Effector CD8-positive, alpha-beta T cell (primary cell): ENCODE measurements around the gene OGFRL1.

Experiments used
- DNase-seq: peaks from one replicate; lab custom pipeline; 2025; lab: John Stamatoyannopoulos, UW

The OGFRL1 gene

GRCh38 chr6:71284785-71285184, 3.8 kb upstream of the OGFRL1 start:
- DNase-seq = no peak

DNA sequence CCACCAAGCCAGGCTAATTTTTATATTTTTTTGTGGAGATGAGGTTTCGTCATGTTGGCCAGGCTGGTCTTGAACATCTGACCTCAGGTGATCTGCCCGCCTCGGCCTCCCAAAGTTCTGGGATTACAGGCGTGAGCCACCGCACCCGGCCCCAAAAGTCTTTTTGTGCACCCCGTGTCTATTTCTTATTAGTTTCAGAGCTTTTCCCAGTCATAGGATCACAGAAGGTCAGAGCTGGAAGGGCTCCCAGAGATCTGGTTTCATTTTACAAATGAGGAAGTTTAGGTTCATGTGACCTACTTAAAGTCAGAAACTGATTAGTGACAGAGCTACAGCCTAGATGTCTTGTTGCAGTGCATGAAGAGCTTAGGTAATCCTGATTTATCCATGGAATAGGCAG, 1.6 kb upstream of the OGFRL1 start:
- no peak for DNase-seq

GRCh38 chr6:71287926-71288227, 734 bp upstream of the OGFRL1 start:
- DNase-seq = no peak

DNA sequence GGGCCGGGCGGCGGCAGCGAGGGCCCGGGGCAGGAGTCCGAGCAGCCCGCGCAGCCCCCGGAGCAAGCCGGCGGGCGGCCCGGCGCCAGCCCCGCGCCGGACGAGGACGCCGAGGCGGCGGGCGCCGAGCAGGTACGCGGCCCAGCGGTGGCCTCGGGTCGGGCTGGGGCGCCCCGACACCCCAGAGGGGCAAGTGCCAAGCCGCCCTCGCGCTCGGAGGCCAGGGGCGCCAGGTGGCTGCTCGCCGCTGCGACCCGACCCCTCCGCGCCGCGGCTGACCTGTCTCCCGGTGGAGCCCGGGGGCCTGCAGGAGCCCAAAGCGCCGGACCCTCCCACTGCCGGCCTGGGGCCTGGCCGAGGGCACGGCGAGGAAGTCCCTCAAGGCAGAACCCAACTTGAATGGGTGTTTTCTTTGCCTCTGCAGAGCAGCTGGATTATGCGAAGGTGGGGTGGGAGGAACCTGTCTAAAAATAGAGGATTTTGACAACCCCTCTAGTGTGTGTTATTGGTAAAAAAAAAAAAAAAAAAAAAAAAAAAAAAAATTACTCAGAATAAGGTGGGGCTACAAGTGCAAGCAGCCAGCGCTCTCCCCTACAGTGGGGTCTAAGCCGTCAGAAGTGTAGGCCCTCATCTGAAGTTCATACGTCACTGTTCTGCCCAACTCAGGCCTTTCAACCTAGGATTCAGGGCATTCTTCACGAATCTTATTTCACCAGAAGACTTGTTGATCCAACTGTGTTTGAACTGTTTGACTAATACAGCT, 609 bp downstream of the OGFRL1 start:
- no peak for DNase-seq

- no peak for DNase-seq
These were observed 1.2 kb downstream of the OGFRL1 start for GRCh38 chr6:71289802-71290175.

GRCh38 chr6:71290611-71291010, 2.0 kb downstream of the OGFRL1 start:
- DNase-seq = no peak

DNA sequence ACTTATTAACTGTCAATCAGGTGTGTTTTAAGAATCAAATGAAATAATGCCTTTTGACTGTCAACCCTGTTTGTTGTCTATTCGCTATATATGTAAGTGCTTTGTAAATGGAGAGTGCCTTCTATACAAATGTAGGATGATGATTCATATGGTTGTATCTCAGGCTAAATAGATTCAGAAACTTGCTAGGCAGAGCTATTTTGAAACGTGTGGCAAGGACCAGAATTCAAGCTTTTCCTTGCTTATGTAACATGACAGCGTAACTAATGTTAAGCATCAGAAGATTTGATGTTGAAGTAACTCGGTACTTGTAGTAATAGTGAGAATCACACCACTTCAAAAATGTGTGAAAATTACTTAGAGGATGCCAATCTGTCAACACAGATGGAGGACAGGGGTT, 3.4 kb downstream of the OGFRL1 start:
- DNase-seq = no peak

DNA sequence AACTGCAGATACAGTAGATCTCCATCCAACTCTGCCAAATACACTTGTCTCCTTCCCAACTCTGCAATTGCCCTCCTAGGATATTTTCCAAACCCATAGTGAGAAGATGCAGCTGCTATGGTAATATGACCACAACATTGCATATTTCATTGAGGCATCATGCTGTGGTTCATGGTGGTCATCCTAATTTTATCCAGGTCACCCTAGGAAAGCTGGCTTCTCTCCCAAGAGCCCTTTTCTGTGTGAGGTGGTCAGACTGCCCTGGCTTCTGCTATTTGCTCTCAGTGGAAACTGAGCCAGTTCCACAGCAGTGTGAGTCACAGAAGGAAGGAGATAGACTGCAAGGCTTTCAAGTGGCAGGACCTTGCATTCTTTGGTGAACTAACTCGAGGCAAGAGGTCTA, 5.5 kb downstream of the OGFRL1 start:
- no peak for DNase-seq

DNA sequence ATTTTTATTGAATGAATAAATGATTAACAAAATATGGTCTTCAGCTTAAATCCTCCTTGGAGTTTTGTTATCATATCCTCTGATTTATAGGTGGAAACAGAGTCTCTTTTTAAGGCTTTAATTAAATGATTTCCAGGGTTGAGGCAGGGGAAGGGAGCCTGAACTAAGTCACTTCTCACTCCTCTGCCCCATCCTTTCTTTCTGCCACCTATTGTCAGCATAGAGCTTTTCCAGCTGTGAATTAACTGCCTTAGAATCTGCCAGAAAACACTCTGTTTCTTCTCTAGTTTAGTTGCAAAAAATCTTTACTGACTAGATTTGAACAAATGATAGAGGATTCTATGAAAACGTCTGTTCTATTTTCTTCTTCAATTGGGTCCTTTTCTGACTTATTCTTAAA, 9.8 kb downstream of the OGFRL1 start:
- DNase-seq = no peak

GRCh38 chr6:71299541-71300470, 11.2 kb downstream of the OGFRL1 start:
- DNase-seq = no peak

DNA sequence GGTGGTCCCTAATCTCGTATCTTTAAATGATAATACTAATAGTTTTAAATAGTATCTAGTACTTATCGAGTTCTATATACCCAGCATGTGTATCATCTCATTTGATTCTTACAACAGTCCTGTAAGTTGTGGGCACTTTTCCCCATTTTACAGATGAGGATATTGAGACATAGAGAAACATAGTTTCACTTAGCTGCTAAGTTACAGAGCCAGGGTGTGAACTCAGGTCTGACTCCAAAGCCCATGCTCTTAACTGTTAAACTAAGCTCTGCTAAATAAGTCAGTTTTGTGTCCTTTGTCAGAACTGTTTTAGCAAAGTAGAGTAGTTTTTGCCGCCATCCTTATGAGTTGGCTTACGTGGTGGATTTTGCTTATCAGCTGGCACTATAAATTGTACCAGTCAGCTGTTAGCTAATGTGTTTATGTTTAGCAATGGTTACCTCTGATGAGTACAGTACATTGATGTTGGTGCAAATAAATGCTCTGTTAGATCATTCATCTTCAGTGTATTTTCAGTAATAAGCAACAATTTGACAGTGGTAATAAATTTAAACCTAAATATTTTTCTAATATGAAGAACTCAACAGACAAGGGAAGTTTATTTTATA, 12.1 kb downstream of the OGFRL1 start:
- no peak for DNase-seq

GRCh38 chr6:71301546-71301945, 12.9 kb downstream of the OGFRL1 start:
- no peak for DNase-seq

- no peak for DNase-seq
These were observed 21.0 kb downstream of the OGFRL1 start for GRCh38 chr6:71309656-71310055.

DNA sequence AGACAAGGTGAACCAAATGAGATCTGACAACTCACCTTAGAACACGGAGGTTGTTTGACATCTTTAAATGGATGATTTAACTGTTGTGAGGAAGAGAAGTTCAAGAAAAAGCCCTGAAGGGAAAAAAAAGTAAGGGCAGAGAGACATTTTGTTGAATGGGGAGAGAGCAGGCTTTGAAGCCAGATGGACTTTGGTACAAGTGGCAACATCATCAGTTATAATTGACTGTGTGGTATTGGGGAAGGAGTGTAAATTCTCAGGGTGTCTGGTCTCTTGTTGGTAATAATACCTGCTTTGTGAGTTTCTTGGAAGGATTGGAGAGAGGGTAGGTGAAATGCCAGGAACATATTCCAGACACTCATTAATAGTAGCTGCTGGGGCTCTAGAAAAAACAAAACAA, 21.6 kb downstream of the OGFRL1 start:
- DNase-seq = no peak

- DNase-seq = no peak
These were observed 23.5 kb downstream of the OGFRL1 start for GRCh38 chr6:71312089-71312488.

DNA sequence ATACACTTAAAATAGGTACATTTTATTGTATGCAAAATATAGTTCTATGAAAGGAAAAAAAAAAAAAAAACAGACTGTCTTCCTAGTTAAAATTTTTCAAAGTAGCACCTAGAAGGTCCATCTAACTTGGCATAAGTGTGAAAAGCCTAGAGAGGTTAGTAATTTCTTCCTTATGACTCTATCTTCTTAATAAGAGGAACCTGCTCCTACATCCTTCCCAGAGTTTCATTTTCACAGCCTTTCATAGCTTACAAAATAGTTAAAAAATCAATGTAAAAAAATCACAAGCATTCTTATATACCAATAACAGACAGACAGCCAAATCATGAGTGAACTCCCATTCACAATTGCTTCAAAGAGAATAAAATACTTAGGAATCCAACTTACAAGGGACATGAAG, 28.8 kb downstream of the OGFRL1 start:
- DNase-seq = no peak

DNA sequence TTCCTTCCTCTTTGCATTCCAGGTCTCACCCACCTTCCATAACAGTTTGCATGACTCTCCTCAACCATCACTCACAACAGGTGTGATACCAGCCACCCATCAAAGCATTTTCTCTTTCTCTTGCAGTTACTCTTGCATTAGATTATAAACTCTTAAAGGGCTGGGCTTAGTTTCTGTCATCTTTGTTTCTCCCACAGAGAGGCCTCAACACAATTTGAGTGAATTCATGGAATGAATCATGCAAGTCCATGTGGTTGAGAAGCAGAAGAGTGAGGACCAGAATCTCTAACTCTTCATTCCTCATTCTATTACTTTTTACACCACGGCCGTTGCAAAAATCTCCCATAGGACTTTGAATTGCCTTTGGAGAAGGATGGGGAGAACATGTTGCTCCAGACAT, 31.4 kb downstream of the OGFRL1 start:
- no peak for DNase-seq

GRCh38 chr6:71321314-71321713, 32.7 kb downstream of the OGFRL1 start:
- no peak for DNase-seq

DNA sequence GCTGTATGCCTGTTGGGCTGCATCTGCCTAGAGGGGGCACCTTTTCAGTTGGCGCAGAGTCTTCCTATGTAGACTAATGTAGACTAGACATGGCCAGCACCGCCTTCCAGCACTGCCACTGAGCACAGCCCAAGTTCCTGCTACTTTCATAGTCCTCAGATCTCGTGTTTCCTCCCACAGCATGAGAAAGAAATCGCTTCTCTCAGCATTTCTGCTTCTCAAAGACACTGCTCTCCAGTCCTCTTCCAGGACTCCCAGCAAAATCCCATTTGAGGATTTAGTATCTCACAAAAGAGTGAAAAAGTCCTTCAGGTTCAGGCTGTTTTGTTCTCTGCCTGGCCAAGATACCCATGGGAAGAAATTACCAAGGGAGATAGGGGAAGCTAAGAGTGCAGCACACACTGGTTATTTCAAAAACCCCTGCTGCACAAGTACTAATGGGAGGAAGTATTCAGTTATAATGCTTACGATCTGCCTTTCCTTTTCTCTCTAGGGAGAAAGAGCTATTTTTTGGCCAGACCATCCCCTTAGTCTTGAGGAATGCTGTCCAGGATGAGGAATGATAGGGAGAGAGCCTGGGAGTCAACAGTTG, 35.7 kb downstream of the OGFRL1 start:
- DNase-seq = no peak

- DNase-seq = no peak
These were observed 38.0 kb downstream of the OGFRL1 start for GRCh38 chr6:71326611-71327010.

DNA sequence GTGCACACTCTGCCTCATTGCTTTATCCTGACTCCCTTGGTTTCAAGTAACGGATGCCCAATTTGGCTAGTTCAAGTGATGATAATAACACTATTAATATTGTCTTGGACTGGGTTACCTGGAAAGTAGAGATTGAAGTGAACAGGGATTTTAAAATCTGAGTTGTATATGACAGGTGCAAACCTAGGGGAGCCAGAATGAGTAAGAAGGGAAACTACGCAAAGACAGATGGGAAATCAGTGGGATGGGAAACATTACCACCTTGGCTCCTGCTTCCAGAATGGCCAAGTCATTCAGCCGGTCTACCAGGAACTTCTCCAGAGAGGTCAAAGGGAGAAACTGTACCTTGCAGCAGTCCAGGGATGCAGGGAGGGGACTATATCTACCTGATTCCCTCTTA, 41.9 kb downstream of the OGFRL1 start:
- DNase-seq = no peak

DNA sequence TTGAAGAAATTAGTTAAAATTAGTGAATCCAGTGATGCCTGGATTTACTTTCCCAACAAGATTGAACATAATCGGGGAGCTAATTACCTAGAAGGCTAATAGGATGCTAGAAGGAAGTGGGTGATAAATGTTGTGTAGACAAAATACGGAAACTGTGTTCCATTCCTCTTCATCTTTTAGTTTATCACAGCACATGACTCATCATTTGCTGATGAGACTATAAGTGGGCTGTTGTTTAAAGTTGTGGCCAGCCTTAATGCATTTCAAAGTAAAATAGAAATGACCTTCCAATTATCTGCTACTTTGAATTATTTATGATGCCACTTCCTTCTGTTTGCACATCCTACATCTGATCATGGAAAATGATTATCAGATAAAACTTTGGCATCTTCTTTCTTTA, 43.4 kb downstream of the OGFRL1 start:
- DNase-seq = no peak

DNA sequence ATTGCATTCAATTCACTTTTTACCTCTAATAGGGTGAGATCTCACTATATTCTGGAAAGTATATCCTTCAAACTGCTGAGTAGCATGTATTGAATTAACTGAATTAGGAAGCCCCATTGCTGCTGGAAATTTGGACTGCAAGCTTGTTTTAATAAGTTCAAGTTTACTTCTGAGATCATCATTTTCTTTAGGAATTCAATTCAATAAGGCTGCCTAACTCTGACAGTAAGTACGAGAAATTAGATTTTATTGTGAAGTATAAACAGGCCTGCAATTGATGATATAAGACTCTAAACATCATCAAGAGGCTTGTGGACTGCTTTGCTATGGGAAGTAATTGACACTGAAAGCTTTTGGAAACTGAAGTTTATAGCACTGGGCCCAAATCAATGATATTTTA, 44.4 kb downstream of the OGFRL1 start:
- no peak for DNase-seq
